Measurements from ENCODE around the gene NCOA1.

DNA sequence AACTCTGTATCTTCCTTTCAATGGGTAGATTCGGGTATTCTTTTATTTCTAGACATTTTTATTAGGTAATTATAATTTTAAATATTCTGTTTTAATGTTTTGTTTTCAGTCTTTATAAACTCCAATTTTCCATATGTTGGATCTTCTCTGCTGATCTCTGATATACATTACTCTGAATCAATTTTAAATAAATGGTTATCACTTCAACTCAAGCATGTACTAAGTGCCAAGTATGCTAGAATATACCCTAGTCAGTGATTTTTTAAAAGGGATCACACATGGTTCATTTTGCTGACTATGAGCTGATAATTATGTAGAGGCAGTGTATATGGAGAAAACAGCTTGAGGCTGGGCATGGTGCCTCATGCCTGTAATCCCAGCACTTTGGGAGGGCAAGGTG is 41.7 kb upstream of the NCOA1 start:
- TF ChIP-seq, protein P1, sequence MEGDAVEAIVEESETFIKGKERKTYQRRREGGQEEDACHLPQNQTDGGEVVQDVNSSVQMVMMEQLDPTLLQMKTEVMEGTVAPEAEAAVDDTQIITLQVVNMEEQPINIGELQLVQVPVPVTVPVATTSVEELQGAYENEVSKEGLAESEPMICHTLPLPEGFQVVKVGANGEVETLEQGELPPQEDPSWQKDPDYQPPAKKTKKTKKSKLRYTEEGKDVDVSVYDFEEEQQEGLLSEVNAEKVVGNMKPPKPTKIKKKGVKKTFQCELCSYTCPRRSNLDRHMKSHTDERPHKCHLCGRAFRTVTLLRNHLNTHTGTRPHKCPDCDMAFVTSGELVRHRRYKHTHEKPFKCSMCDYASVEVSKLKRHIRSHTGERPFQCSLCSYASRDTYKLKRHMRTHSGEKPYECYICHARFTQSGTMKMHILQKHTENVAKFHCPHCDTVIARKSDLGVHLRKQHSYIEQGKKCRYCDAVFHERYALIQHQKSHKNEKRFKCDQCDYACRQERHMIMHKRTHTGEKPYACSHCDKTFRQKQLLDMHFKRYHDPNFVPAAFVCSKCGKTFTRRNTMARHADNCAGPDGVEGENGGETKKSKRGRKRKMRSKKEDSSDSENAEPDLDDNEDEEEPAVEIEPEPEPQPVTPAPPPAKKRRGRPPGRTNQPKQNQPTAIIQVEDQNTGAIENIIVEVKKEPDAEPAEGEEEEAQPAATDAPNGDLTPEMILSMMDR (IDR thresholded peaks at IDR 0.05): no peak
- TF ChIP-seq YY1 (IDR thresholded peaks at IDR 0.05; ENCODE audit: low read depth) (no peak), EZH2phosphoT487 (IDR thresholded peaks at IDR 0.05; ENCODE audit: borderline replicate concordance, low read depth) (no peak)
